GM18873 (cell line): ENCODE results near the gene PAQR5.
"Not testable (repeated sequence)": the region's sequence is repeated elsewhere in the genome, so short reads cannot be mapped to it uniquely, and the experiment has no call there.

Experiments
- ATAC-seq: cut with Tn5 transposase; IDR thresholded peaks from one replicate; pipeline ENCODE4 v1.9.1; 2021; ENCODE audit warnings: mild to moderate bottlenecking, moderate library complexity, moderate number of reproducible peaks; ENCODE audit not compliant: unreplicated experiment, low FRiP score

Gene PAQR5

GRCh38 chr15:69314736-69315135 is 16.0 kb downstream of the PAQR5 start:
- no peak for ATAC-seq

DNA sequence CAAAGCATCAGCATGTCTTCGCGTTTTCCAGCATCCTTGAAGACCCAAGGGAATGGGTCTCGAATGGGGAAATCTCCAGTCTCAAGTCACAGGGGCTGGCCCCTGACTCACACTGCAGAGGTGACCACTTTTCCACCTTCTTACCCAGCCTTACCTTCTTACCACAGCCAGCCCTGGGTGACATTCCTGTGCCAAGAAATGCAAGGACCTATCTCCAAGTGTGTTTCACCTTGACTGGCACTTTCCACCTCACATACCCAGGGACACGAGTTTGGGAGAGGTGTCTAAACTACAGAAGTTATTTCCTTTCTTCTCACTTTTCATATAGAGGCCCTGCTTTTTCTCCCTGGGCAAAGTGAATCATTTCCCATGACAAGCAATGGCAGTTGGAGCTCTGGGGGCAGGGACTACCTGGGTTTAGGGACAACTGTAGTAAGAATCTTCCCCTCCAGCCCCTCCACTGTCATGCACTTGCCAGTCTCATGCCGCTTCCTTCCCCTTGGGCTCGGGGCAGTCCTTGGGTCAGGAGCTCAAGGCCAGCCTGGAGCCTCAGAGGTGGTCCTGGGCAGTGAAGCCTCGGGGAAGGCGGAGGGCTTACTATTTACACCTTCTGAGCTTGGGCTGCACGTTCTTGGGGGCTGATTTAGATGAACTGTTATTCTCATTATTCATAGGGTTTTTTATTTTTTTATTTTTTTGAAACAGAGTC is 16.8 kb downstream of the PAQR5 start:
- no peak for ATAC-seq

GRCh38 chr15:69316291-69316690 is 17.6 kb downstream of the PAQR5 start:
- no peak for ATAC-seq

GRCh38 chr15:69317392-69317841 is 18.7 kb downstream of the PAQR5 start:
- no peak for ATAC-seq

DNA sequence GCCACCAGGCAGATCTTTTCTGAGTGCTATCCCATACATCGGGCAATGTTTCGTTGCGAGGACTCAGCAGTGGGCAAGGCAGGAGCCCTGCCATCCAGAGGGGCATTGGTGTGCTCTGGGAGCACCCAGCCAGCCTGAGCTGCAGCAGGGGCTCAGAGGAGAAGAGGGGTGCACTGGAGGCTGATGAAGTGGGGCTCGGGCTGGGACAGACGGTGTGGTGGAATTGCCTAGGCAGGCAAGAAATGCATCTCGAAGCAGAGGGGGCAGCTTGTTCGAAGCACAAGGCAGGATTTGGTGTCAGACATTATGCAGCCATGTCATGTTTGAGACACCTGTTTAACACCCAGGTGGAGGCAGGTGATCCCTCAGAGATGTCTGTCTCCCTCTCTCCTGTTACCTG is 19.3 kb downstream of the PAQR5 start:
- ATAC-seq = no peak

GRCh38 chr15:69319384-69320375 is 21.0 kb downstream of the PAQR5 start:
- ATAC-seq = no peak

GRCh38 chr15:69320977-69321554 is 22.4 kb downstream of the PAQR5 start:
- ATAC-seq = no peak

DNA sequence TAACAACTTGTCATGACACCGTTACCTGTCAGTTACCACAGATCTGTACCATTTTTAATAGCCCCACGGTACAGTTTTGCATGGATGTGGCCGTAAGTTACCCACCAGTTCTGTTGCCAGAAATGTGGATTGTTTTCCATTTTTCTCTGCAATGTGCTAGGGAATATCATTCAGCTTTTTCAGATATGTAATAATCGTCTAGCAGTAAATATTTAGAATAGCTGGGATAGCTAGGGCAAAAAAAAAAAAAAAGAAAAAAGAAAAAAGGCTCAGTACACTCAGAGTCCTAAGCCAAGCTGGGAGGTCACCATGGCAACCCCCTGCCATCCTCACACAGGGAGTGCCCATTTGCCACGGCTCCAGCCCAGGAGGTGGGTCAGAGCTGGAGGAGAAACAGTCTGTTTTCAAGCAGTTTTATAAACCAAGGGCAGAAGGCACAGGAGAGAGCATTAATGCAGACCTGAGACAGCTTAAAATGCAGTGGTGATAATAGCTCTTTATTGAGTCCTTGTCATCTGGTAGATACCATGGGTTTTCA is 25.2 kb downstream of the PAQR5 start:
- ATAC-seq = no peak

GRCh38 chr15:69324565-69324964 is 25.9 kb downstream of the PAQR5 start:
- no peak for ATAC-seq

DNA sequence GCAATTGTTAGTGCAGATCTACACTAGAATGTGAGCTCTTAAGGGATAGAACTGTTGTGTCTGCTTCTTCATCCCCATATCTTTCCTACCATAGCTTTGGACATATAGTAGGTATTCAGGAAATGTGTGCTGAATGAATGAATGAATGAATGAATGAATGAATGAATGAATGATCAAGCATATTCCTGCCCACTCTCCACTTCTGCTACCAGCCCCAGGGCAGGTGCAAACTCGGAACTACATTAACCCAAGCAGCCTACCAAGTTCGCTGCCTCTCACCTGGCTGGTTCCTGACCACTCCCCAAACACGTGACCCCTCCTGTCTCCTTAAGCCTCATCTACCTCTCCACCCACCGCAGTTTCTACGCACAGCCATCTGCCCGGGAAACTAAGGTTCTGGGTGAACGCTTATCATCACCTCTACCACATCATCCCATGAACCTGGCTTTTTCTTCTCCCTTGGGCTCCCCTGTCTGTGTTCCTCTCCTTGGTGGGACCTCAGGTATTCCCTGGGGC is 26.8 kb downstream of the PAQR5 start:
- ATAC-seq = no peak

GRCh38 chr15:69328080-69328479 is 29.4 kb downstream of the PAQR5 start:
- no peak for ATAC-seq

DNA sequence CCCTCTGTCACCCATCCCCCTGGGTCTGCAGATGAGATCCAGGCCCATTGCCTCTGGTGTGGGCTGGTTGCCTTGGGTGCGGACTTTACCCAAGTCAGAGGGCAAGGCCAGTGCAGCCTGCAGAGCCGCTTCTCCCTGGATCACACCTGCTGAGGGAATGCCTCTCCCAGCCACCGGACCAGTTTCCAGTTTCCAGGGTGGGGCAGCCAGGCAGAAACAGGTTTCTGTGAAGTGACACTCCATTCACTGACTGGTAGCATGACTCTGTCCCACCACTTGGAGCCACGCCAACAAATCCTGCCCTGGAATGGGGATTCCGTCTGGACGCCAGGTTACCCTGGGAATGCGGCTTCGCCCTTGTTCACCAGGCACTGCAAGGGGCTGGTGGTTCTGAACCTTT is 30.0 kb downstream of the PAQR5 start:
- ATAC-seq = no peak

GRCh38 chr15:69337138-69337537 is 38.4 kb downstream of the PAQR5 start:
- ATAC-seq = no peak

DNA sequence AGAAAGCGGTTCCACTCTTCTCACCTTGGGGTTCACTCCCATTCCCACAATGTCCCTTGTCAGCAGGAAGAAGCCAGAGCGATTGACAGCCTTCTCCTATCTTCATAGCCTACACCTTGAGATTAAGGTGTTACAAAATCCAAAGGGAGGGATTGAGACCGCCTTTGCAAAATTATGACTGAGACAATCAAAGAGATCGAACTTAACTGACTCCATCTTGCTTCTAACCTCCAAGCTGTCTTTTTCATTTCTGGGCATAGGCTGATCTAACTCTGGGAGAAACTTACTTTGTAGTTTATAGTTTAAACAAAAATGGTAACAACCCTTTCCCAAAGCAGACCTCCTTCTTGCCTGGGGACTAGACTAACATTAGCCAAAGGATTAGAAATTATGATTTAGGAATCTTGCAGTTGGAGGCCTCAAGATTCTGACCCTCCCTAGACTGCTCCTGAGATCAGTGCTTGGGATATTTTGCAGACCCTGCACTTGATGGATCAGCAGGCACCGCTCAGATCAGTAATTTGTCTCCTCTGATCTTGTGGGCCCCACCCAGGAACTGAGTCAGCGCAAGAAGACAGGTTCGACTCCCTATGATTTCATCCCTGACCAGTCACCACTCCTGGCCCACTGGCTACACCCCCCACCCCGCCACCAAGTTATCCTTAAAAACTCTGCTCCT is 40.0 kb downstream of the PAQR5 start:
- no peak for ATAC-seq

- not testable (repeated sequence) for ATAC-seq
Observed at GRCh38 chr15:69339214-69339543, 40.5 kb downstream of the PAQR5 start.

DNA sequence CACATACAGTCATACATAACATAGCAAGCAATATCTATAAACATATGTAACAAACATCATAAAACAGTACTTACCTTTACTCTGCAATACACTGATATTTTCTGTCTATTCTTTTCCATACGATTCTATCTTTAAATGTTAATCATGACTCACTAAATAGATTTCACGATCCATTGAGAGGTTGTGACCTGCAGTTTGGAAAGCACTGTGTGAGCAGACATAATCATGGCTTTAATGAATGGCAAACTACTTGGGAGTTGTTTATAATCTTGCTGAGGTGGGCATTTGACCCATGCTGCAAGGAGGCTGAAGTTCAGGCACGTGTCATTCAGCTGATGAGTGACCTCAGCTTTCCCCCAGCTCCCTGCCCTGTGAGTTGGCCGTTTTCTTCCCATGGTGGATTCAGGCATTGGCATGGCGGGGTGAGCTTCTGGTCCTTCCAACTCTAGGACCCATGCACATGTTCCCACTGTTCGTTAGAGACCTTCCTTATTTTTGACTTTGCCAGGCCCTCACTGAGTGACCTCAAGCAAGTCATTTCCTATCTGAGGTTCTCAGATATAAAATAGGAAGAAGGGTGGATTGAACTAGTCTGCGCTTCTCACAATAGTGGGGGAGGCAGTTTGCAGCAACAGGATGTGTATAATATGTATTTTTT is 41.7 kb downstream of the PAQR5 start:
- ATAC-seq = no peak

- no peak for ATAC-seq
Observed at GRCh38 chr15:69341356-69341755, 42.6 kb downstream of the PAQR5 start.

- ATAC-seq = no peak
Observed at GRCh38 chr15:69342460-69343076, 43.9 kb downstream of the PAQR5 start.

DNA sequence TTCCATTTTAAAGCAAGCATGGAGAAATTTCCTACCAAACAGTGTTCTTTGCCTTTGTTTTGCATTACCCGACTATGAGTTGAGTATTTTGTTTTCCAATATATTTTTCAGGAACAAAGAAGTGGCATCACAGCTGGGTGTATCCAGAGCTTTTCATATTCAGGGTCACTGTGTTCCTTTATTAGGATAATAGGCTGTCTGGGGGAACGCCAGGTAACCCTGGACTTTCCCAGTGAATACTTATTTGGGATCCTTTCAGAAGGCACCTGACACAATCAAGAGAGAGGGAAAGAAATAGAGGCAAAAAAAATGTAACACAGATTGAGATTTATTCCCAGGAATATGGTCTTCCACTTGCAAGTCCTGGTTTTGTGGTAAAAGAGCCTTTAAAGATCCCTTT is 44.4 kb downstream of the PAQR5 start:
- ATAC-seq = no peak
